ENCODE results near the gene LPP.

- TF ChIP-seq, protein P1, sequence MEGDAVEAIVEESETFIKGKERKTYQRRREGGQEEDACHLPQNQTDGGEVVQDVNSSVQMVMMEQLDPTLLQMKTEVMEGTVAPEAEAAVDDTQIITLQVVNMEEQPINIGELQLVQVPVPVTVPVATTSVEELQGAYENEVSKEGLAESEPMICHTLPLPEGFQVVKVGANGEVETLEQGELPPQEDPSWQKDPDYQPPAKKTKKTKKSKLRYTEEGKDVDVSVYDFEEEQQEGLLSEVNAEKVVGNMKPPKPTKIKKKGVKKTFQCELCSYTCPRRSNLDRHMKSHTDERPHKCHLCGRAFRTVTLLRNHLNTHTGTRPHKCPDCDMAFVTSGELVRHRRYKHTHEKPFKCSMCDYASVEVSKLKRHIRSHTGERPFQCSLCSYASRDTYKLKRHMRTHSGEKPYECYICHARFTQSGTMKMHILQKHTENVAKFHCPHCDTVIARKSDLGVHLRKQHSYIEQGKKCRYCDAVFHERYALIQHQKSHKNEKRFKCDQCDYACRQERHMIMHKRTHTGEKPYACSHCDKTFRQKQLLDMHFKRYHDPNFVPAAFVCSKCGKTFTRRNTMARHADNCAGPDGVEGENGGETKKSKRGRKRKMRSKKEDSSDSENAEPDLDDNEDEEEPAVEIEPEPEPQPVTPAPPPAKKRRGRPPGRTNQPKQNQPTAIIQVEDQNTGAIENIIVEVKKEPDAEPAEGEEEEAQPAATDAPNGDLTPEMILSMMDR (optimal IDR thresholded peaks at IDR 0.05 in 1 of 3, IDR thresholded peaks at IDR 0.05 in 1 of 3, conservative IDR thresholded peaks at IDR 0.05 in 1 of 3; ENCODE audit: extremely low read depth in 1 of 3, insufficient read depth in 2 of 3, low read length in 3 of 3): no peak
- TF ChIP-seq EZH2 (IDR thresholded peaks at IDR 0.05; ENCODE audit: low read length): no peak
Measured at GRCh38 chr3:188754267-188754666, 600.3 kb downstream of the LPP start.

Measured in keratinocyte (primary cell).